Pancreas (tissue), 10 donors: ENCODE measurements around the gene KRT16. TPM values are rescaled to one million over a fixed set of nuclear protein-coding genes. Genes with fewer than 3 reads are reported as not detected.

Source experiments
- ATAC-seq, 4 donors: fragments of 200-7000 bp; cut with Tn5 transposase; one replicate each; pipeline versions ENCODE4 v1.8.0 to v1.9.1; 2020; ENCODE audit warnings: mild to moderate bottlenecking in 4 of 4, moderate library complexity in 4 of 4
- DNase-seq, 6 donors: peaks; one replicate each; pipeline ENCODE4 v3.0.0-alpha.2; 2020
- FAIRE-seq: peaks from 2 replicates; lab custom pipeline; 2012; peaks lifted over from hg19 to GRCh38; lab: Jason Lieb, UNC
- H3K27ac ChIP-seq, 4 donors: fragments of 200-600 bp; sonication (generic); 1 replicate in 3 of 4; 2 replicates in 1 of 4; pipeline versions ENCODE4 v1.5.0 to v1.8.0; 2020
- H3K27me3 ChIP-seq, 4 donors: fragments of 200-600 bp; one replicate each; pipeline ENCODE4 v1.8.0; 2021
- H3K36me3 ChIP-seq, 3 donors: fragments of 200-600 bp; sonication (generic) in 1 of 3; one replicate each; pipeline versions ENCODE4 v1.5.0 to v1.8.0; 2020 to 2021
- H3K4me1 ChIP-seq, 3 donors: fragments of 200-600 bp; one replicate each; pipeline ENCODE4 v1.8.0; 2021
- H3K4me3 ChIP-seq, 4 donors: fragments of 200-600 bp; sonication (generic) in 2 of 4; one replicate each; pipeline versions ENCODE4 v1.5.0 to v1.8.0; 2020 to 2021
- H3K9me3 ChIP-seq, 4 donors: fragments of 200-600 bp; one replicate each; pipeline ENCODE4 v1.8.0; 2021
- CTCF ChIP-seq, 4 donors: fragments of 200-600 bp; sonication (generic) in 3 of 4; IDR thresholded peaks; one replicate each; pipeline versions ENCODE4 v1.5.0 to v1.8.0; 2021; ENCODE audit warnings: antibody characterized with exemption in 4 of 4
- WGBS, 2 donors: extraction: QIAGEN DNeasy Blood & Tissue Kit; methylation state at CpG; one replicate each; pipeline ENCODE4 v1.1.7; 2013; 5-methylcytosine and 5-hydroxymethylcytosine counted together
- intact Hi-C, 3 donors: fragments of 100-400 bp; cut with DNase I; formaldehyde crosslinking; loops; one replicate each; pipeline versions ENCODE4 v1.11.1 to v1.14.2; 2022
- polyA plus RNA-seq, 2 donors: library from polyadenylated mRNA; stranded (reverse); fragments of 200-250 nt; gene quantifications; one replicate each; pipeline ENCODE4 v1.2.3, GENCODE V29; 2013
- total RNA-seq, 6 donors: library from RNA; stranded (reverse); fragmentation: NEBNext Ultra II Directional in 4 of 6; extraction: Animal tissue kit (Norgen Biotek cat#: 25700) in 4 of 6; gene quantifications; one replicate each; pipeline versions ENCODE4 v1.2.1 to v1.2.4, GENCODE V29; 2021 to 2023
- donor health status: healthy with polysubstance abuse.
- donor health status: DM: no; HTN: no; CAD: no; lungs with moderate emphysema.
- donor health status: DM: no; HTN: no; CAD: no.
- donor health status: control.
- donor health status: control.
- donor health status: Bipolar disorder and iron deficiency.
- donor health status: DM: yes; HTN: yes; CAD: no.
- donor health status: DM: no; HTN: no; CAD: no.
- donor health status: DM: no; HTN: no; CAD: no.
- donor health status: DM: yes; HTN: yes; CAD: no.

The KRT16 gene
- total and polyA plus RNA-seq, 8 donors, result 0.05 to 0.61 (median 0.24) TPM; not detected in 4

GRCh38 chr17:41581366-41582060 lies 31.1 kb downstream of the KRT16 start:
- no peak for DNase-seq
- H3K27me3 ChIP-seq, result no peaks in the 10 kb centered on the region
- intact Hi-C loops, result no loop called here
- no peak for ATAC-seq
- FAIRE-seq, result no peak
- no peak overlapping the region for H3K4me3 ChIP-seq
- no peaks in the 10 kb centered on the region for H3K9me3 ChIP-seq
- no peaks in the 10 kb centered on the region for H3K4me1 ChIP-seq
- no peak overlapping the region for H3K27ac ChIP-seq
- 84 to 92% methylated on average over 4 of the region's 4 CpGs for WGBS, 2 donors
- no peak for TF ChIP-seq CTCF (IDR thresholded peaks at IDR 0.05)
- no peaks in the 10 kb centered on the region for H3K36me3 ChIP-seq

DNA sequence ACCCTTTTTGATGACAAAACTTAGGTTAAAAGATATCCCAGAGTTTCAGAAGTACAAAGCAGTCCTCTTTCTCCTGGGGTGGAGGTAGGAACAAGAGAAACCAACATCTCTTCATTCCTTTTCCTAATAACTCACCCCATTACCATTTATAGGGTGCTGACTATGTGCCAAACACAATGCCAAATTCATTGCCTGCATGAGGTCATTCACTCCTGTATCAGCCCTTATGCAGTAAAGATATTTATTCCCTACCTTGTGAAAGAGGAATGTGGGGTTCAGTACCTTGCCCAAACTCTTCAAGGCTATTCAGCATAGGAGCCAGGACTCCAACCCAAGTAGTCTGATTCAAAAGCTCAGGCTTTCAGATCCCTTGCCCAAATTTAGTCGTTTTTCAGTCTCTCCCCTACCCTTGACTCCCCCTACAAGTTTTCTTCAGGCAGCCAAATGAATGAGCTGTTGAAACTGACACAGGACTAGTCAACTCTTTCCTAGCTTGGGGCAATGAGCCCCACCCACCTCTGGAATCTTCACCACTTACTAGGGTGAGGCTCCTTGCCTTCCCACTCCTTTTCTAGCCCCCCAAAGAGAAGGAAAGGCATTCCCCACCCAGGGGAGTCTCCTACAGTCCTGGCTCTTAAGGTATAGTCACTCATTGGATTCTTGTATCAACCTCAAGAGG lies 31.7 kb downstream of the KRT16 start:
- Histone ChIP-seq H3K27me3 (no peaks in the 10 kb centered on the region), H3K4me1 (no peaks in the 10 kb centered on the region), H3K4me3 (no peak overlapping the region), H3K27ac (no peak overlapping the region), H3K36me3 (no peaks in the 10 kb centered on the region), H3K9me3 (no peaks in the 10 kb centered on the region)
- no peak for TF ChIP-seq CTCF (IDR thresholded peaks at IDR 0.05)
- DNase-seq (no peak), FAIRE-seq (no peak), ATAC-seq (no peak)
- 32 to 40% methylated on average over 1 of the region's 1 CpG for WGBS, 2 donors
- intact Hi-C loops, result no loop called here

- no peak for DNase-seq
- intact Hi-C loops, result no loop called here
- Histone ChIP-seq H3K27me3 (no peaks in the 10 kb centered on the region), H3K27ac (no peak overlapping the region), H3K4me3 (no peak overlapping the region), H3K36me3 (no peaks in the 10 kb centered on the region), H3K9me3 (no peaks in the 10 kb centered on the region), H3K4me1 (no peaks in the 10 kb centered on the region)
- ATAC-seq, result no peak
- FAIRE-seq, result no peak
- whole genome bisulfite sequencing, 2 donors, result 60 to 77% methylated on average over 2 of the region's 2 CpGs
- no peak for TF ChIP-seq CTCF (IDR thresholded peaks at IDR 0.05)
These were observed 32.4 kb downstream of the KRT16 start for GRCh38 chr17:41580244-41580575.

DNA sequence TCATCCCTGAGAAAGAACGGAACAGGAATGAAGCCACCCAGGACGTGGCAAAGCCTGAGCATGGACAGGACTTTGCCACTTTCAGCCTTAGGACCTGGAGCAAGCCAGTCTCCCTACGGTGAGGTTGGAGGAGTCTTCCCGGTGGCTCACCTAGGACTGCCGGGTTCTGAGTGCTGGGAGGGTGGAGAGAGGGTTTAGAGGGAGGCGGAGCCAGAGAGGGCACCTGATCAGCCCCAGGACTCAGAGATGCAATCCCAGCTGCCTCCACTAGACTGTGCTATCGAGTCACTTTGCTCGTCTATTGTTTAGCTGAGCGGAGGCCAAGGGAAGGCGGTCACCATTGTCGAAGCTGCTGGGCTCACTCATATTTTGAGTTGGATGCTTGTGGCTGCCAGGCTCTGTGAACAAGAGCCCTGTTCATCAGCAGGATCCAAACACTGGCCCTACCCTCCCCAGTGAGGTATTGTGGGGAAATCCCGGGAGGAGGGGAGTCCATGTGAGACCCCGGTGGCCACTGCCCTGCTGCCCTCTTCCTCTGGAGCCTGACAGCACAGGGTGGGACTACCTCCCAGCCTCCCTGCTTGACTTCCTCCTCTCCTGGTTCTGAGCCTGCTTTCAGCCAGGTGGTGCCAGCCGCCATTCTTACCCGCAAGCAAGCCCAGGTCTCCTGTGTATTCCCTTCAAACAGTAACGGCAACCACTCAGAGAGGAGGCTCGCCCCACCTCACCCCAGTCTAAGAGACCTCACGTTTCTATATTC lies 32.9 kb downstream of the KRT16 start:
- peak; percentile 70 to 86 (median 78) for TF ChIP-seq CTCF (IDR thresholded peaks at IDR 0.05)
- FAIRE-seq (no peak), DNase-seq (peak; percentile 77 to 91 (median 88)), ATAC-seq (peak; percentile 96 to 100 (median 97))
- intact Hi-C loops, result loop anchor here in 1 of 3 donors (10.0 kb wide), 1 partner anchor 65 kb away; no protein-coding TSS in a partner anchor
- H3K4me3 ChIP-seq, result no peak overlapping the region
- H3K27me3 ChIP-seq, result no peaks in the 10 kb centered on the region
- no peaks in the 10 kb centered on the region for H3K36me3 ChIP-seq
- no peaks in the 10 kb centered on the region for H3K9me3 ChIP-seq
- no peak overlapping the region for H3K27ac ChIP-seq
- WGBS, 2 donors, result 37 to 42% methylated on average over 18 of the region's 18 CpGs
- H3K4me1 ChIP-seq, result no peaks in the 10 kb centered on the region
